H4 (cell line): ENCODE data around the gene SMPD1. TPM values are rescaled to one million over a fixed set of nuclear protein-coding genes. Genes with fewer than 3 reads are reported as not detected.
"Not testable (repeated sequence)": the region's sequence is repeated elsewhere in the genome, so short reads cannot be mapped to it uniquely, and the experiment has no call there.

ENCODE experiments used
- DNase-seq: peaks from one replicate; pipeline ENCODE4 v3.0.0-alpha.2; 2015; ENCODE audit warnings: low spot score
- total RNA-seq: library from RNA; depleted of rRNA; stranded (reverse); fragments of >200 nt; shearing (Covaris generic); gene quantifications from 2 replicates; pipeline ENCODE4 v1.2.3, GENCODE V29; 2014

The SMPD1 gene
- total RNA-seq, 1 experiment from 2014 or later, result 80.7 TPM

GRCh38 chr11:6388748-6389147 is 1.5 kb upstream of the SMPD1 start:
- DNase-seq, result no peak

GRCh38 chr11:6390718-6391469 is 620 bp downstream of the SMPD1 start:
- DNase-seq, result no peak

GRCh38 chr11:6391537-6392134 is 1.4 kb downstream of the SMPD1 start:
- no peak for DNase-seq

GRCh38 chr11:6392251-6392650 is 2.0 kb downstream of the SMPD1 start:
- DNase-seq, result not testable (repeated sequence)

- no peak for DNase-seq
Measured at GRCh38 chr11:6393989-6394670, 3.9 kb downstream of the SMPD1 start.

GRCh38 chr11:6395470-6396060 is 5.3 kb downstream of the SMPD1 start:
- DNase-seq, result no peak

GRCh38 chr11:6397156-6397555 is 6.9 kb downstream of the SMPD1 start:
- no peak for DNase-seq

GRCh38 chr11:6397636-6398035 is 7.4 kb downstream of the SMPD1 start:
- DNase-seq, result no peak

- DNase-seq, result no peak
Measured at GRCh38 chr11:6400431-6401345, 10.4 kb downstream of the SMPD1 start.

- DNase-seq, result no peak
Measured at GRCh38 chr11:6401464-6401863, 11.2 kb downstream of the SMPD1 start.

GRCh38 chr11:6402061-6402470 is 11.8 kb downstream of the SMPD1 start:
- no peak for DNase-seq

- no peak for DNase-seq
Measured at GRCh38 chr11:6402561-6402981, 12.3 kb downstream of the SMPD1 start.

- no peak for DNase-seq
Measured at GRCh38 chr11:6403539-6403938, 13.3 kb downstream of the SMPD1 start.

GRCh38 chr11:6404342-6405051 is 14.2 kb downstream of the SMPD1 start:
- DNase-seq, result no peak

GRCh38 chr11:6405052-6405667 is 14.9 kb downstream of the SMPD1 start:
- no peak for DNase-seq

GRCh38 chr11:6405846-6406245 is 15.6 kb downstream of the SMPD1 start:
- no peak for DNase-seq

GRCh38 chr11:6406370-6406769 is 16.1 kb downstream of the SMPD1 start:
- DNase-seq, result no peak

- no peak for DNase-seq
Measured at GRCh38 chr11:6410695-6411430, 20.6 kb downstream of the SMPD1 start.

GRCh38 chr11:6411594-6412031 is 21.3 kb downstream of the SMPD1 start:
- no peak for DNase-seq

GRCh38 chr11:6413791-6414201 is 23.5 kb downstream of the SMPD1 start:
- no peak for DNase-seq
